K562 treated with DMSO at 1 percent for 12 hours (cell line): Measurements from ENCODE around the gene MFRP. TPM values are rescaled to one million over a fixed set of nuclear protein-coding genes. Genes with fewer than 3 reads are reported as not detected.

Experiments used
- total RNA-seq: library from RNA; unstranded; fragments of 300-600 nt; gene quantifications from 2 replicates; pipeline ENCODE4 v1.2.3, GENCODE V29; 2022; ENCODE audit not compliant: insufficient read depth

MFRP gene
- not detected in 2 replicates for total RNA-seq

DNA sequence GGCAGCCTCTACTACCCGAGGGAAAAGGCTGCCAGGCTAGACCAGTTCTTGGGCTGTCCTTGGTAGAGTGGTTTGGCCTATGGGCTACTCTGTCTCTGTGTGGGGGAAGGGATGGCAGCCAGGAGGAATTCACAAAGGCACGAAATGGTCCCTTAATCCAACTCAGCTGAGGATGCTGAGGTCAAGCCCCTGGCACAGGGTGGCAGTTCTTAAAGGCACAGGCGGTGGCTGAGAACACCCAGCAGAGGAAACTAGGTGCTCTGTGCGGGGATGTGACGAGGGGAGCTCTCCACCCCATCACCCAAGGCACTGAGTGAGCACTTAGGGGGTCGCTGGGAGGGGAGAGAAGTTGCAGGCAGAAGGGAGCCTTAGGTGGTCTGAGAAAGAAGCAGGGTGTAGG lies at the start of gene MFRP:
TSS of gene MFRP (minus strand) at position 101 of the 400 bp plus-strand sequence. CDS start 192 bp downstream, outside the sequence.

DNA sequence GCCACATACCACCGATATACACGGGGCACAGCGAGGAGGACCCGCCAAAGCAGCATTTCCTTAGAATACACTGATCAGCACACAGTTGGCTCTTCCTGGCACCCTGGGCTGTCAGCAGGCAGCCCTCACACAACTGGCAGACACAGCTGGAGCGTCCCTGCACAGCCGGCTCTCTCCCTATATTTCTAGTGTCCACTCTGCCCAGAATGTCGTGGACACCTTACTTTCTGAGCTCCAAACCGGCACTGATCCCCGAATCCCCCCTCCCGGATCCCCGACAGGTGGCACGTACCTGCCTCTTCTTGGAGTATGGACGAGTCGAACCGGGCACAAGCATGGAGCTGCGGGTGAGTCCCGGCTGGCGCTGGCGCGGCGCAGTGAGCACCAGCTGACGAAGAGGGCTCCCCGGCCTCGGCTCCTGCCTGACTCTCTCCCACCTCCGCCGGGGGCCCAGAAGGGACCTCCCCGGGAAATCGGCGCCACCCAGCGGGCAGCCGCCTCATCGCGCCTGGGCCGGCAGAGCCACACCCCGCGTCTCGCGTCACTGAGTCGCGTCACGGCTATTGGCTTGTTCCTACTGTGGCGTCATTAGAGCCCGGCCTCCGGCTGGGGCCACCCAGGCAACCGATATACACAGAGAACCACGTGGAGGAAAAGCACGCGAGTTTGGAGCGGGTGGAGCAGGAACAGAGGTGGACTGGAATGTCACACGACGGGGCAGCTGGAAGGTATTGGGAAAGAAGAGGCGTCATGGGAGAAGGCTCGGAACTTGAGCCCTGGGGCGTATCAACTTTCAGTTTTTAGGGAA lies 34.9 kb upstream of the MFRP start, which contains the start of gene USP2:
TSS of gene USP2 (minus strand) at position 510 of the 808 bp plus-strand sequence. CDS start 8,210 bp downstream, outside the sequence.

DNA sequence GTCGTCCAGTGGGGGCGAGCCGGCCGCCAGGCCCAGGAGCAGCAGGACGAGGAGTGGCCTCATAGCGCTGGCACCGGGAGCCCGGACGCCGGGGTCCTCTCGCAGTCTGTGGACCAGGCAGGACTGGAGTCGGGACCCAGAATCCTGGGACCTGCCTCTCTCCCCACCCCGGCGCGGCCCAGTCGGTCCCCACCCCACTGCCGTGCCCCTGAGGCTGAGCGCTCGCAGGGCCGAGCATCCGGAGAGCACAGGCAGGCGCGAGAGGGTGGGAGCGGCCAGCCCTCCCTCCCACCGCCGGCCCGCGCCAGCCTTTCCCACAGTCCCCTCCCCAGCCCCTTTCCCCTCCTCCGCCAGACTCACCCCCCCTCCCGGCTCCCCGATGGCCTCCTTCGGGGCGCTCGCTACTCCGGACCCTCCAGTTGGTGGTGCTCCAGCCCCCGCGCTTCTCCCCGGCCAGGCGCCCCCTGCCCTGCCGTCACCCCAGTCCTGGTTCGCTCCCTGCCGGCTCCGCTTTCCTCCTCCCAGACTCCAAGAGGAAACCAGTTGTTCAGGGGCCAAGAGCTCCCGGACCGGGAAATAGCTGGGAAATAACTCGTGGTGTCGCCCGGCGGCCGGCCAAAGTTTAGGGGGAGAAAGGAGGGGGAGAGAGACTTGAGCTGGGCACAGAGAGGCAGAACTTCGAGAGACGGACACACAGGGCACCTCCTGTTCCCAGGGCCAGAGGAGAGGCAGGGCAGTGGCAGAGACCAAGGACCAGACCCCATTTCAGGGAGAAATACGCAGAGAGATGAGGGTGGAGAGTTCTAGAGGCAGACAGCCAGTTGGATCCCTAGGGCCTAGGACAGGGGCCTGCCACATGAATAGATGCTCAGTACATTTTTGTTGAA lies 5.9 kb downstream of the MFRP start, which contains the start of gene C1QTNF5:
TSS of gene C1QTNF5 (minus strand) at position 549 of the 887 bp plus-strand sequence. CDS start at position 63, 486 bp downstream.

DNA sequence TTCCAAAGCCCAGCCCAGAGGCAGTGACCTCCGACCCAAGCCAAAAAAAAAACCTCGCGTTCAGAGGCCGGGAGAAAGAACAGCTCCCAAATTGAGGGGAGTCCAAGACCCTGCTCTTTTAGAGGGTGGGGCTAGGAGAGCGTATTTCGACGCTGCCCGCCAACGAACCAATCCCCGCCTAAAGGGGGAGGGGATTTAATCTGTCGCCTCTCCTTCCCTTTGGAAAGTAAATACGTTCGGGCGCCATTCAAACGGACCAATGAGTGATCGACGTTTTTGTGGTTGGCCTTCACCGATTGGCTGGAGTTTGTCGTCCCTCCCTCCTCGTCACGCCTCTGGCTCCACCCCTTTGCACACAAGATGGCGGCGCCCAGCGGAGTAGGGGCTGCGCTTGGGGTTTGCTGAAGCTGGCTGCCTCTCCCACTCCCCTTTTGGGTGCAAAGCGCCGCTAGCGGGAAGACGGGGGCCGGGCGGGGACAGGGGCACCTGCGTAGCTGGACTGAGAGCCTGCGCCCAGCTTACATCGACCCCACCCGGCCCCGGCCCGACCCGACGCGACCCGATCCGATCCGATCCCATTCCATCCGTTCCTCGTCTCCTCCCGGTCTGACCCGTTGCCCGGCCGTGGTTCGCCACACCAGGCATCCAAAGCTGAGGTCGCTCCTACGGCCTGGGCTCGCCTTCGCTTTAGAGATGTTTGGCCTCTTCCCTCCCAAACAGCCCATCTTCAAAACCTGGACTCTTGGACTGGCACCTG lies 12.2 kb downstream of the MFRP start, which contains the start of gene RNF26:
TSS of gene RNF26 (plus strand) at position 354 of the 757 bp plus-strand sequence. CDS start 596 bp downstream, outside the sequence.

DNA sequence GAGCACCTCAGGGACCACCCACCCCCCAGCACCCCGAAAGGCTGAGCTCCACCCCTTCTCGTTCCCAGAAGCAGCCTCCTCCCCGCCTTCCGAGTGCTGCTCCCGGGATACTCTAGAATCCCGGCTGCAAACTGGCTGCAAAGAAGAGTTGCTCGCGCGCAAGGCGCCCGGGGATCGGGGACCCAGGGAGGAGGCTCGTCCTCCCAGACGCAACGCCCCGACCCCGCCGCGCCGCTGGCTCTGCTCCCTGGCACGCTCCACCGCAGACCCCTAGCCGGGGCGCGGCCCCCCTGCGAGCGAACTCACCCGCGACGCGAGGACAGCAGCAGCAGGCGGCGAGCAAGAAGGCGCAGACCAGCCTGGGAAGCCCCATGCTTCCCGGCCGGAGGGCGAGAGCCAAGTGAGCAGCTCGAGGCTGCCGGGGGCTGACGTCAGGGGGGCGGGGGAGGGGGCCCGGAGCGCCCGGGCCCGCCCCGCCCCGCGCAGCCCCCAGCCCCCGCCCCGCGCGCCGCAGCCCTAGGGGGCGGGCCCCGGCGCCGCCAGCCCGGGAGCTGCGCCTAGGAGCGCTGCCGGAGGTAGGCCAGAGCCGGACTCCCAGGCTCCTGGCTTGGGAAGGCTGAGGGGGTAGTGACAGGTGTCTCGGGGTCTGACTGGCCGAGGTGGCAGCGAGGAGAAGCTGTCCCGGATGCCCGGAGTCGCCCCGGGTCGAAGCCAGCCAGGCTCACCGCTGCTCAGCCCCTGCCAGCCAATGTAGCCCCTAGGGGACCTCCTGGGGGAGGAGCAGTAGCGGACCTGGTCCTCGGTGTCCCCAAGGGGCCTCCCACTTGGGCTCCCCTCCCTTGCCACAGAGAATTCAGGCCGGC lies 29.5 kb downstream of the MFRP start, which contains the start of gene MCAM:
TSS of gene MCAM (minus strand) at position 402 of the 863 bp plus-strand sequence. CDS start at position 373, 29 bp downstream.

Other genes with a start within 250 kb of the MFRP start
- gene DPAGT1, start 244.9 kb downstream of the MFRP start, total RNA-seq, result 17.6 and 45.7 TPM in 2 replicates
- gene C2CD2L, start 239.4 kb downstream of the MFRP start, total RNA-seq, result 26.1 and 40.1 TPM in 2 replicates
- gene HINFP, start 225.1 kb downstream of the MFRP start, total RNA-seq, result 20.0 and 31.5 TPM in 2 replicates
- not detected in 2 replicates for gene ABCG4, start 197.7 kb downstream of the MFRP start, total RNA-seq
- gene NLRX1, start 178.0 kb downstream of the MFRP start, total RNA-seq, result 2.5 and 3.5 TPM in 2 replicates
- not detected in 2 replicates for gene NHERF4, start 161.2 kb downstream of the MFRP start, total RNA-seq
- 3.7 and 20.1 TPM in 2 replicates for gene CBL, start 140.4 kb downstream of the MFRP start, total RNA-seq
- 10.9 and 23.5 TPM in 2 replicates for gene MCAM, start 29.6 kb downstream of the MFRP start, total RNA-seq
- 40.4 and 60.3 TPM in 2 replicates for gene RNF26, start 12.2 kb downstream of the MFRP start, total RNA-seq
- 0.80 TPM in 1 of 2 replicates, not detected in the other for gene C1QTNF5, start 5.8 kb downstream of the MFRP start, total RNA-seq
- gene USP2, start 35.0 kb upstream of the MFRP start, total RNA-seq, result 3.1 and 8.1 TPM in 2 replicates
- gene THY1, start 76.5 kb upstream of the MFRP start, total RNA-seq, result not detected in 2 replicates